ENCODE results near the gene SH3D19. TPM values are rescaled to one million over a fixed set of nuclear protein-coding genes. Genes with fewer than 3 reads are reported as not detected.

SH3D19 gene
- total and polyA plus RNA-seq, 2 of the 4 experiments (the other 2 are of a cell fraction), result 14.4 to 27.2 TPM

DNA sequence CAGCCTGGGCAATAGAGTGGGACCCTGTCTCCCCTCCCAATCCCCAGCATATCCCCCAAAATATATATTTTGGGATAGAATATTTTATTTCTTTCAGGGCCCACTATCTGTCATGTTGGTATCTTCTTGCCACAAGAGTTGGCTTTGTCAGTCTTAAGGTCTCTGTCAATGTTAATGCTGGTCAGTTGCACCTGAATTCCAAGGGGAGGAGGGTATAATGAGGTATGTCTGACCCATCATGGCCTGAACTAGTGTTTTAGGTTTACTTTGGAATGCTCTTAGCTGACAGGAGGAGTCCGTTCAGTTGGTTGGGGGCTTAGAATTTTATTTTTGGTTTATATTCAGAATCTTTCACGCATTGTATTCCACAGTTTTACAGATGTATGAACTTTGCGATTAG, 232.2 kb downstream of the SH3D19 start:
- in situ Hi-C loops (cut with MboI; ENCODE audit: low sequenced_read_pairs), result no loop called here
- Histone ChIP-seq H3K79me1 (ENCODE audit: low read depth in 1 of 2, low read length in 2 of 2) (no peaks in the 10 kb centered on the region), H3K27me3 (ENCODE audit: control insufficient read depth, insufficient read depth, low read length) (no peaks in the 10 kb centered on the region), H2BK120ac (ENCODE audit: low read depth, low read length) (no peak overlapping the region), H3K4me1 (ENCODE audit: control insufficient read depth, insufficient read depth, low read length) (no peaks in the 10 kb centered on the region), H3K9me3 (ENCODE audit: control insufficient read depth, insufficient read depth, low read length) (no peaks in the 10 kb centered on the region), H3K4me3 (ENCODE audit: insufficient read depth, low read depth, low read length) (no peak overlapping the region), H2AK9ac (replicated peaks; ENCODE audit: low read depth, low read length, poor library complexity) (no peak overlapping the region), H4K8ac (ENCODE audit: low read depth in 2 of 2, low read length in 2 of 2) (no peak overlapping the region), H3K4me2 (ENCODE audit: low read depth, low read length) (no peak overlapping the region), H3K27ac (ENCODE audit: insufficient read depth, low read length) (no peak overlapping the region), H3K4ac (ENCODE audit: low read depth, low read length) (no peak overlapping the region), H4K91ac (ENCODE audit: insufficient read depth, low read depth, low read length) (no peak overlapping the region), H2AFZ (replicated peaks; ENCODE audit: low read length, poor library complexity) (no peak overlapping the region), H4K20me1 (ENCODE audit: insufficient read depth, low read length) (no peaks in the 10 kb centered on the region), H3K56ac (ENCODE audit: extremely low read depth, insufficient read depth, low read length) (no peak overlapping the region), H2BK15ac (ENCODE audit: low read depth, low read length) (no peak overlapping the region), H3K18ac (ENCODE audit: low read depth, low read length) (no peak overlapping the region), H3K9ac (ENCODE audit: low read depth, low read length) (no peak overlapping the region), H3K23ac (ENCODE audit: low read depth, low read length) (no peak overlapping the region), H2BK5ac (ENCODE audit: low read depth, low read length, poor library complexity, severe bottlenecking) (no peak overlapping the region), H2AK5ac (ENCODE audit: low read depth, low read length) (no peak overlapping the region), H2BK20ac (ENCODE audit: low read depth, low read length) (no peak overlapping the region), H4K5ac (ENCODE audit: low read depth, low read length) (no peak overlapping the region), H3K14ac (replicated peaks; ENCODE audit: low read depth, low read length) (no peak overlapping the region), H3K36me3 (ENCODE audit: control insufficient read depth, insufficient read depth, low read length) (no peaks in the 10 kb centered on the region), H3K9me1 (ENCODE audit: insufficient read depth, low read length) (no peaks in the 10 kb centered on the region)
- DNase-seq (no peak), ATAC-seq (ENCODE audit: low read depth) (no peak)
- POLR2A ChIA-PET (ENCODE audit: unreplicated experiment), result no interaction called here
- no CpG with 5 or more reads among the region's 3 CpGs for WGBS, 2 experiments (ENCODE audit: extremely low coverage in 2 of 2, insufficient read length in 1 of 2)
- no TSS peak for BruUV-seq (replicated peaks)
- TF ChIP-seq, protein P1, sequence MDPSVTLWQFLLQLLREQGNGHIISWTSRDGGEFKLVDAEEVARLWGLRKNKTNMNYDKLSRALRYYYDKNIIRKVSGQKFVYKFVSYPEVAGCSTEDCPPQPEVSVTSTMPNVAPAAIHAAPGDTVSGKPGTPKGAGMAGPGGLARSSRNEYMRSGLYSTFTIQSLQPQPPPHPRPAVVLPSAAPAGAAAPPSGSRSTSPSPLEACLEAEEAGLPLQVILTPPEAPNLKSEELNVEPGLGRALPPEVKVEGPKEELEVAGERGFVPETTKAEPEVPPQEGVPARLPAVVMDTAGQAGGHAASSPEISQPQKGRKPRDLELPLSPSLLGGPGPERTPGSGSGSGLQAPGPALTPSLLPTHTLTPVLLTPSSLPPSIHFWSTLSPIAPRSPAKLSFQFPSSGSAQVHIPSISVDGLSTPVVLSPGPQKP (IDR thresholded peaks at IDR 0.05; ENCODE audit: borderline replicate concordance, low read depth, low read length), result no peak
- TF ChIP-seq RFX5 (IDR thresholded peaks at IDR 0.05; ENCODE audit: low read depth, low read length) (no peak), SMC3 (IDR thresholded peaks at IDR 0.05; ENCODE audit: low read depth, low read length) (no peak), NFE2L2 (IDR thresholded peaks at IDR 0.05; ENCODE audit: low read depth, low read length) (no peak), RAD21 (IDR thresholded peaks at IDR 0.05; ENCODE audit: low read length) (no peak), MAZ (IDR thresholded peaks at IDR 0.05; ENCODE audit: borderline replicate concordance, low read depth, low read length) (no peak), RCOR1 (IDR thresholded peaks at IDR 0.05; ENCODE audit: insufficient replicate concordance, low read length) (no peak), CEBPB (IDR thresholded peaks at IDR 0.05; ENCODE audit: low read depth, low read length) (no peak), BHLHE40 (IDR thresholded peaks at IDR 0.05; ENCODE audit: low read depth, low read length) (no peak), CHD1 (IDR thresholded peaks at IDR 0.05; ENCODE audit: low read depth, low read length) (no peak), MXI1 (IDR thresholded peaks at IDR 0.05; ENCODE audit: borderline replicate concordance, low read depth, low read length) (no peak), POLR2A (IDR thresholded peaks at IDR 0.05; ENCODE audit: low read depth, low read length) (no peak), FOS (IDR thresholded peaks at IDR 0.05; ENCODE audit: low read depth, low read length) (no peak), MAFK (IDR thresholded peaks at IDR 0.05; ENCODE audit: low read depth, low read length) (no peak)
- TF ChIP-seq, protein P2, sequence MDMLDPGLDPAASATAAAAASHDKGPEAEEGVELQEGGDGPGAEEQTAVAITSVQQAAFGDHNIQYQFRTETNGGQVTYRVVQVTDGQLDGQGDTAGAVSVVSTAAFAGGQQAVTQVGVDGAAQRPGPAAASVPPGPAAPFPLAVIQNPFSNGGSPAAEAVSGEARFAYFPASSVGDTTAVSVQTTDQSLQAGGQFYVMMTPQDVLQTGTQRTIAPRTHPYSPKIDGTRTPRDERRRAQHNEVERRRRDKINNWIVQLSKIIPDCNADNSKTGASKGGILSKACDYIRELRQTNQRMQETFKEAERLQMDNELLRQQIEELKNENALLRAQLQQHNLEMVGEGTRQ (IDR thresholded peaks at IDR 0.05; ENCODE audit: low read depth, low read length), result no peak
- TF ChIP-seq, protein P3, sequence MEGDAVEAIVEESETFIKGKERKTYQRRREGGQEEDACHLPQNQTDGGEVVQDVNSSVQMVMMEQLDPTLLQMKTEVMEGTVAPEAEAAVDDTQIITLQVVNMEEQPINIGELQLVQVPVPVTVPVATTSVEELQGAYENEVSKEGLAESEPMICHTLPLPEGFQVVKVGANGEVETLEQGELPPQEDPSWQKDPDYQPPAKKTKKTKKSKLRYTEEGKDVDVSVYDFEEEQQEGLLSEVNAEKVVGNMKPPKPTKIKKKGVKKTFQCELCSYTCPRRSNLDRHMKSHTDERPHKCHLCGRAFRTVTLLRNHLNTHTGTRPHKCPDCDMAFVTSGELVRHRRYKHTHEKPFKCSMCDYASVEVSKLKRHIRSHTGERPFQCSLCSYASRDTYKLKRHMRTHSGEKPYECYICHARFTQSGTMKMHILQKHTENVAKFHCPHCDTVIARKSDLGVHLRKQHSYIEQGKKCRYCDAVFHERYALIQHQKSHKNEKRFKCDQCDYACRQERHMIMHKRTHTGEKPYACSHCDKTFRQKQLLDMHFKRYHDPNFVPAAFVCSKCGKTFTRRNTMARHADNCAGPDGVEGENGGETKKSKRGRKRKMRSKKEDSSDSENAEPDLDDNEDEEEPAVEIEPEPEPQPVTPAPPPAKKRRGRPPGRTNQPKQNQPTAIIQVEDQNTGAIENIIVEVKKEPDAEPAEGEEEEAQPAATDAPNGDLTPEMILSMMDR (conservative IDR thresholded peaks at IDR 0.05; ENCODE audit: low read depth, low read length), result no peak
- CTCF ChIA-PET, result no interaction called here
- intact Hi-C loops (cut with micrococcal nuclease), result loop anchor here (10.0 kb wide), 1 partner anchor 1108 kb away; no protein-coding TSS in a partner anchor
- dilution Hi-C loops (cut with HindIII; ENCODE audit: low sequenced_read_pairs, unreplicated experiment), result no loop called here
